Hematopoietic multipotent progenitor cell treated with erythropoietin and hydrocortisone succinate and interleukin-3 and kit ligand, for 4 days (in vitro differentiated cells): ENCODE results near the gene MRPL28.
A peak's percentile ranks its signal among the peaks of the same experiment; 100 is the strongest.
"Not testable (repeated sequence)": the region's sequence is repeated elsewhere in the genome, so short reads cannot be mapped to it uniquely, and the experiment has no call there.

Experiments used
- DNase-seq: peaks from one replicate; pipeline ENCODE4 v3.0.0-alpha.2; 2015

MRPL28 gene

GRCh38 chr16:373020-373598 is 2.8 kb upstream of the MRPL28 start:
- DNase-seq = no peak

GRCh38 chr16:372302-372983 is 2.1 kb upstream of the MRPL28 start:
- DNase-seq = no peak

GRCh38 chr16:371515-372301 is 1.4 kb upstream of the MRPL28 start:
- DNase-seq = no peak

- DNase-seq = no peak
Measured at GRCh38 chr16:370979-371514, 709 bp upstream of the MRPL28 start.

GRCh38 chr16:369866-370436 is 387 bp downstream of the MRPL28 start:
- no peak for DNase-seq

- DNase-seq = no peak
Measured at GRCh38 chr16:369275-369865, 968 bp downstream of the MRPL28 start.

- no peak for DNase-seq
Measured at GRCh38 chr16:368388-369158, 1.8 kb downstream of the MRPL28 start.

- DNase-seq = no peak
Measured at GRCh38 chr16:367333-367903, 2.9 kb downstream of the MRPL28 start.

GRCh38 chr16:366476-366875 is 3.9 kb downstream of the MRPL28 start:
- no peak for DNase-seq

- peak; percentile 73 for DNase-seq
Measured at GRCh38 chr16:364595-365491, 5.5 kb downstream of the MRPL28 start.

GRCh38 chr16:363766-364490 is 6.4 kb downstream of the MRPL28 start:
- DNase-seq = no peak

GRCh38 chr16:363110-363765 is 7.1 kb downstream of the MRPL28 start:
- no peak for DNase-seq

GRCh38 chr16:362702-362999 is 7.7 kb downstream of the MRPL28 start:
- not testable (repeated sequence) for DNase-seq

- DNase-seq = peak; percentile 91
Measured at GRCh38 chr16:361872-362701, 8.3 kb downstream of the MRPL28 start.

- DNase-seq = no peak
Measured at GRCh38 chr16:361341-361871, 8.9 kb downstream of the MRPL28 start.

GRCh38 chr16:360698-361336 is 9.5 kb downstream of the MRPL28 start:
- DNase-seq = no peak

- DNase-seq = no peak
Measured at GRCh38 chr16:359871-360697, 10.3 kb downstream of the MRPL28 start.
